NCI-H446 treated with DMSO at 0.1 percent for 48 hours (cell line): ENCODE data around the gene CLDN1.

Experiments
- DNase-seq: peaks from one replicate; lab custom pipeline; 2025; lab: John Stamatoyannopoulos, UW

The CLDN1 gene, protein sequence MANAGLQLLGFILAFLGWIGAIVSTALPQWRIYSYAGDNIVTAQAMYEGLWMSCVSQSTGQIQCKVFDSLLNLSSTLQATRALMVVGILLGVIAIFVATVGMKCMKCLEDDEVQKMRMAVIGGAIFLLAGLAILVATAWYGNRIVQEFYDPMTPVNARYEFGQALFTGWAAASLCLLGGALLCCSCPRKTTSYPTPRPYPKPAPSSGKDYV

DNA sequence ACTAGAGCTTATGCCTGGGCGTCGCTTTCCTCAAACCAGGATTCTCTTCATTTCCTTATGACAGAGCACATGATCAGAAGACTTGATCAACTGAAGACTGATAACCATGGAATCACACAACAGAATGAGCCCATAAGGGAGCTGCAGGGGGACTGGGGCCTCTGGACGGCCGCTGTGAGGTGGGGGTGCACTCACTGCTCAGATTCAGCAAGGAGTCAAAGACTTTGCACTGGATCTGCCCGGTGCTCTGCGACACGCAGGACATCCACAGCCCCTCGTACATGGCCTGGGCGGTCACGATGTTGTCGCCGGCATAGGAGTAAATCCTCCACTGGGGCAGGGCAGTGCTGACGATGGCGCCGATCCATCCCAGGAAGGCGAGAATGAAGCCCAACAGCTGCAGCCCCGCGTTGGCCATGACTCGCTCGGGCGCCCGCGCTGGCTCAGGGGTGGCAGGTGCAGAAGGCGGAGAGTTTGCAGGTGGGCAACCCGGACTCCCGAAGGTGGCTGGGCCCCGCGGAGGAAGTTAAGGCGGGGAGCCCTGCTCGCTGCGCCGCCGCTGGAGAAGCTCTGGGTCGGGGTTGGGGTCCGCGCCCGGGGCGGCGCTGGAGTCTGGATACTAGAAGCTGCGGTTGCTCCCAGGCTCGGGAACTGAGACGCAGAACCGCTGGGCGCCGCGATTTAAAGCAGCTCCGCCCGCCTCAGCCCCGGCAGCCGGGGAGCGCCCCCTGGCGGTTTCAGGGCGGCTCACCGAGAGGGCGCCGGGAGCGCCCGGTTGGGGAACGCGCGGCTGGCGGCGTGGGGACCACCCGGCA lies at the start of gene CLDN1:
Gene CLDN1 (minus strand): TSS at position 658 of the 815 bp plus-strand sequence. CDS start 240 bp downstream, at position 418.
- DNase-seq = no peak

DNA sequence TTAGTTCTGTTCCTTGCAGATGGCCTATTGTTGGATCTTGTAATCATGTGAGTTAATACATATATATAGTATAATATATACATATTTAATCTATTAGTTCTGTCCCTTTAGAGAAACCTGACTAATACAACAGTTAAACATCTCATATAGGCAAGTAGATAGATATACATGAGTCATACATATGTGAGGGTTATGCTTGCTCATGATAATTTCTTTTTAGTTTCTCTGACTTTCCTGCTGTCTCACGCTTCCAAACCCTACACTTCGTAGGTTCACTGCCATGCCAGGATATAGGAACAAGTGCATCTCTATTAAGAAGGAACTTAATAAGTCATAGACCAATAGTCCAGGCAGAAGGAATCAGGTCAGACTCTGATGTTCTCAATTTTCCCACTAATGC lies 48.9 kb upstream of the CLDN1 start:
- no peak for DNase-seq

DNA sequence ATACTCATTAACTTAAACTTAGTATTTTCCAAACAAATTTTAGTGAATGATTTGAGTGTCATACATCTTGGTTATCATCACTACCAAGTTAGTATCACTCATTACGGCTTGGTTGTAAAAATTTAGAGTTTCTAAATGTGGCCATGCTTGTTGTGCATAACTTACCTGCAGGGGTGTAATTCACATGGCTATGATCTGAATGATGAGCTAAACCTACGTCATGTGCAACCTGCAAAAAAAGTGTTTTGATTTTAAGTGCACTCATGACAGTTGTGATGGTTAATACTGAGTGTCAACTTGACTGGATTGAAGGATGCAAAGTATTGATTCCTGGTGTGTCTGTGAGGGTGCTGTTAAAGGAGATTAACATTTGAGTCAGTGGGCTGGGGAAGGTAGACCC lies 48.1 kb upstream of the CLDN1 start:
- no peak for DNase-seq

DNA sequence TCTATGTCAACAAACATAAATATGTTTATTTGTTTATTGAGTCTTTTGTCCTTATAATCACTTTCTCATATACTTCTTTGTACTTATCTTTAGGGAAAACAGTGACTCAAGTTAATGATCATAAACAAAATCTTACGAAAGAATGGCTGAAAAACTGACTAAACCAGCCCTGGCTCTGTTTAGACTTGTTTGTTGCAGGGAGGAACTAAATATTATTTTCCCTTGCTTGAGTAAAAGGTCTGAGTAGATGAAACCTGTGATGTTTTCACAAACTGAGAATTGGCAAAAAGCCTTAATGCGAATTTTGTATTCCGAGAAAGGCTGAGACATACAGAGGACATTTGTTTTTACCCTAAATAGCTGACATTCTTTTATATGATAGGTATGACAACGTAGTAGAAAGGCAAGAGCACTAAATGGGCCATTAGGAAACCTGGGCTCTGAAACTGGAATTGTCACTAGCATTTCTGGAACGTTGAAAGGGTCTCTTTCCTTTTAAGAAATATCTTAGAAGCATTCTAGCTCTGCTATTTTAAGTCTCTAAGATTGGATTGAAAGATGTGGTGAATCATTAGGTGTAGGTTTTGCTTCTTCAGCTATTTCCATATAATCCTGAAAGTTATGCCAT lies 47.5 kb upstream of the CLDN1 start:
- DNase-seq = no peak

DNA sequence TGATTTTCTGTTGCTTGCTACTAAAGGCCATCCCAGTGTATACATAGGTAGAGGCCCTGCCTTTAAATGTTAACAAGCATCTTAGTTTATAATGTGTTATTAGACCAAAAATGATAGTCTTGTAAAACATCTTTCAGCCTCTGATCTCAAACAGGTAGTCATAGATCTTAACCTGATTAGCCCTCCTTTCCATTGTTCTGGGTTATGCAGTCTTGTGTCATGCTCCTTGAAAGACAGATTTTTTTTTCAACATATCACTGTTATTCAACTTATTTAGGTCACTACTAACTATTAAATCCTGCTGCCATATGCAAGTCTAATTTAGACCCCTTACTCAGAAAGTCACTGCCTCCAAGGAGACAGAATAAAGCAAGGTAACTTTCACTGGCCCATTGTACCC lies 46.6 kb upstream of the CLDN1 start:
- no peak for DNase-seq

DNA sequence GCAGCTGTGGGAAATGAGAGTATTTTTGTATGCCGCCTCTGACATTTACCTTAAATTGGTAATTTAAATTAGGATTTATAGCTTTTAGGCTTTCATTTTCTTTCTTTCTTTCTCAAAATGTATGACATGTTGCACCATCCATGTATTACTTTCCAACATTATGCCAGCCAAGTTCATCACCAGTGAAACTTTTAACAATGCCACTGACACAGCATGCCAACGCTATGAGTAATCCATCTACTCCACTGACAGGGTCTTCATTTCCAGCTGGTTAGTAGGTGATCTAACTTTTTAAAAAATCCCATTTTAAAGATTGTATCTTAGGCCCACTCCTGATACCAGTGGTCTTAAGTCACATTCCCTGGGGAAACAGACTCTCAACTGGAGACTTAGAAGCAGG lies 43.9 kb upstream of the CLDN1 start:
- no peak for DNase-seq

DNA sequence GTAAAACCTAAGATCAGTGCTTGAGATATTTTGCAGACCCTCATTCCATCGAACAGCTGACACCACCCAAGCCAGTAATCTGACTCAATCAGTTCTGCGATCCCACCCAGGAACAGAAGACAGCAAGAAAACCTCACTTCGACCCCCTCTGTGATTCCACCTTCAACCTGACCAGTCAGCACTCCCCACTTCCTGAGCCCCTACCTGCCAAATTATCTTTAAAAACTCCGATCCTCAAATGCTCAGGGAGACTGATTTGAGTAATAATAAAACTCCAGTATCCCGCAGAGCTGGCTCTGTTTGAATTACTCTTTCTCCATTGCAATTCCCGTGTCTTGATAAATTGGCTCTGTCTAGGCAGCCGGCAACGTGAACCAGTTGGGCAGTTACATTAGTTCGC lies 40.0 kb upstream of the CLDN1 start:
- DNase-seq = no peak

DNA sequence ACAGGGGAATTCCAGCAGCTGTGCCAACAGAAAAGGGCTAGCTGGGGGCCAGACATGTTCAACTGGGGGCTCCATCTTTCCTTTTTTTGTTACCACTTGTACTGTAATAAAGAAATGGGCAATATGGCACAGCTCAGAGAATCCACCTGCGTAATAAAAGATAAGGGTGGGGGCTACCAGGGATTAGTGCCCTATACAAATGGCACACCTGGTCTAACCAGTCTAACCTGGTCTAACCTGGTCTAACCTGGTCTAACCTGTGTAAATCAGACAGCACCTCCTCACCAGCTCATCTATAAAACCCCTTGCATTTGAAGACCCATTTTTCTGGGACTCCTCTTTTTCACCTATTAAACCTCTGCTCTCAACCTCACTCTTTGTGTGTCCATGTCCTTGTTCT lies 39.5 kb upstream of the CLDN1 start:
- DNase-seq = no peak

DNA sequence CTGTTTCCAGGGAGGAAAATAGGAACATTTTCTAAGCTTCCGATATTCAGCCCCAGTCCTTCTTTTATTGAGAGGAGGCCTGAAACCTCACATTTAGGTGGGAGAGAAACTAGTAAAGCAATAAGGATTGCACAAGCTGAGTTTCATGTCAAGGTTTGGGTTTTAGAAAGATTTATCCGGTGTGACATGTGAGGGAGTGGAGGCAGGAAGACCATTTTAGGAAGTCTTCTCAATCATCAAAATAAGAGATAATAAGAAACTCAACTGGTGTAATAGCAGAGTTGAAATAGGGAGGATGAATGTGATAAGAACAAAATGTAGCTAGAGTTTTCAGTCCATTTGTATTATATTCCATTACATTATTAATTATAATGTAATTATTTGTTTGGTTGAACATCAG lies 38.0 kb upstream of the CLDN1 start:
- DNase-seq = no peak

DNA sequence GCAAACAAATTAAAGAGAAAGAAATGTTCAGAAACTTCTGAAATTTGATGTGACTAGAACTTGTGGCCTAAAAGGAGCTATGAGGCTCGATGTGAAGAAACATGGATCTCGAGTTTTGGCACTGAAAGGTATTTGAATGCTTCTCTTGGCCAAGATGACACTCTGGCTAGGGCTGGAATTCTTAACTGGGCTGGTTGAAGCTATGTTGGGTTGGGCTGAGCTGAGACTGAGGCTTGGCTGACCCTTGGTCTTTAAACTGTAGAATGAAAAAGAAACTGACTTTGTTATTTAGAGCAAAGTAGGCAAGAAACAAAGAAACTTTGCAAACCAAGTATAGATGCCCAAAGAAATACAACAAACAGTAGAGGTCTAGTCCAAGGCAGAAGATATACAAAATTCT lies 37.6 kb upstream of the CLDN1 start:
- DNase-seq = no peak

DNA sequence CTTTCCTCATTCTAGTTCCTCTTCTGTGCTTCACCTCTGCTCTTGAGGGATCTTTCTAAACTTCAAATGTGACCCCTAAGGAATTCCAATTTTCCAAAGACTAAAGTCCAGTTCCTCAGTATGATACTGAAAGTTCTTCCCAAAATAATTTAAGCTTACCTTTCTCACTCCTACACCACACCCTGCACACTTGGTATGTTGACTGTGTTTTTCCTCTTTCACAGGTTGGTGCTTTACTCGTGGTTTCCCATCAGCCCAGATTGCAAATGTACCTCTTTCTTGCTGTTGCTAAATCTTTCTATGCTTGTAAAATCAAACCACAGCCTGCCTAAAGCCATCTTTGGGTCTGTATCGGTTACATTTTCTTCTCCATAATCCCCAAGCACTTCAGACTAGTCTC lies 35.2 kb upstream of the CLDN1 start:
- no peak for DNase-seq

DNA sequence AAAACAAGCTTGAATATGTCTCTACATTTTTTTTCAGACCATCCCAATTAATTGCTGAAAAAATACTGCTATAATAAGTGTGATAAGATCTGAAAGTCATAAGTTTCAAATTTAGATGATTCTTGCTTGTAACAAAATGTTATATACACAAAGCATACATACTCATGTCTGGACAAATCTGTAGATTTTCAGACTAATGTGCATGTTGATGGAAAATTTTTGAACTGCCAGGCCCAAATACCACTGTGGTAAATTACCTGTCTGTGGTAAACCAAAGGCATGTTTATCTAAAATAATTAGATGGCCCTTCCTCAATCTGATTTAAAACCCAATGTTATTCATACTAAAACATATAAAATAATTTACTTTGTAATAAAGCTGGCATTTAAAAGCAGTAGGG lies 34.0 kb upstream of the CLDN1 start:
- no peak for DNase-seq

DNA sequence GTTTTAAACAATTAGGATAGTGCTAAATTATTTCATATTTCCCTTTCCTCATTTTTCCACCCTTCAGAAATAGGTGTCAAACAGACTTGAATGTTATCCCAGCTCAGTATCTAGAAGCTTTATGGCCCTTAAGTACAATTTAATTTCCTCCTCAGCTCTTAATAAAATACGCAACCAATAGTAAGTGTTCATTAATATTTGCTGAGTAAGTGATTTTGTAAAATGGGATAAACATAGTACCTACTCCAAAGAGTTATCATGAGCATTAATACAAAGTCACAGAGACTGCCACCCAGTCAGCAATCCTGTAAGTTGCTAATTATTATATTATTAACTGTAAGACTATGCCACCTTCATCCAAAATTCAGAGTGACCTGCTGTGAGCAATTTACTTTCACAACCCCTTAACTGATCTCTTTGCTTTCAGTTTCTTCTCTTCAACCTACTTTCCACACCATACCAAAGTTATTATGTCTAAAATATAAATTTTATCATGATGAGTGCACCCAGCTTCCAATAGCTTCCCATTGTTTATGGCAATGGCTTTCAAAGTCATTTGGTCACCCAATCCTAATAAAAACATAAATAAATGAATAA lies 30.7 kb upstream of the CLDN1 start:
- DNase-seq = no peak

DNA sequence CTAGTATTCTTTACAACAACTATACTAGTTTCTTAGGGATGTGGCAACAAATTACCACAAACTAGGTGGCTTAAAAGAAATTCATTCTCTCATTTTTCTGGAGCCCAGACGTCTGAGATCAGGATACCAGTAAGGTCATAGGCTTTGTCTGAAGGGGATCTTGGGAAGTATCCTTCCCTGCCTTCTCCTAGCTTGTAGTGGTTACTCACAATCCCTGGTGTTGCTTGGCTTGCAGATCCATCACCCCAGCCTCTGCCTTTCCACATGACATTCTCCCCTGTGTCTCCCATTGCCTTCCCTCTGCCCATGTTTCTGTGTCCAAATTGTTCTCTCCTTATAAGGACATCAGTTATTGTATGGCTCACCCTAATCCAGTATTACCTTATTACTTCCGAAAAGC lies 24.3 kb upstream of the CLDN1 start:
- DNase-seq = no peak

DNA sequence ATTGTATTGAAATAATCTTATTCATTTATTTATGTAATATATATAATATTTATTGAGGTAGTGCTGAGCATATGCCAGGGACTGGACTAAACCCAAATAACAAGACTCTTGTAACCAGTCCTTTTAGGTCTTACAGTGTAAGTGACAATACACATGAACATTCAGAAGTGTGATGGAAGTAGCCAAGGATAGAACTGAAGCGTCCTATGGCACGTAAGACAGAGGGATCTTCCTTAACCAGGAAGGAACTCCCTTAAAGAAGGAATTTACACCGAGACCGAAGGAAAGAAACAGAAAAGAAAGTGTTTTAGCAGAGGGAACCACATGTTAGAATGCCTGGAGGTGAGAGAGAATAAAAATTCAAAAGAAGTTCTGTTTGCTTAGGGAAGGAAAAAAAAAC lies 23.6 kb upstream of the CLDN1 start:
- DNase-seq = no peak

DNA sequence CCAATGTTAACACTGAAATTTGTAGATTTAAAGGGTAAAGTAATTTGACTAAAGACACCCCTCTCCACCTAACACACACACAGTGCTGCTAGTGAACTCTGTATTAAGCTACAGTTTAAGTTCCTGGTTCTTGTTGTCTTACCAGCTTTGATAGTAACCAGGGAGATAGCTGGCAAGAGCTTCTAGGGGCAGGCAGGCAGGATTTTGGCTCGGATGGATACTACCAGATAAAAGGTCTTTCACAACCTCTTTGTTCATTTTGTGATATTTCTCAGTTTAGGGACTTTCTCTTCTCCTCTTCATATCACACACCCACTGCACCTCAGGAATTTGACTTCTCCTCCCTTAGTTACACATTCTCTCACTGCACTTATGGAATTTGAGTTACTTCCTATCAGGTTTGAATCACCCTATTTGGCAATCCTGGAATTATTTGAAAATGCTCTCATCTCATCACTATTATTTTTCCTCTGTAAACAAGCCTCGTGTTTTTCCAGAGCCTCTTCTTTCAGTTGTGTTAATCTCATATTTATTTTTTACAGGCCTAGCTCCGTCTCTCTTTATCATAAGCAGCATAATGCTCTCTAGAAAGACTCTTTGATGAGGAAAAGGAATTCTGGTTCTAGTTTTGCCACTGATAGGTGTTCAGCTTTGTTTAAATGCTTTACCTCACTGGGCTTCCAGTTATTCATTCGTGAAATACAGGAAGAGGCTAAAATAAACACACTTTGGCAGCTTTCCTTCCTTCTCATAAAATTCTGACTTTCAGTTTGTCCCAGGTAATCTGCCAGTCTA lies 23.0 kb upstream of the CLDN1 start:
- DNase-seq = no peak

DNA sequence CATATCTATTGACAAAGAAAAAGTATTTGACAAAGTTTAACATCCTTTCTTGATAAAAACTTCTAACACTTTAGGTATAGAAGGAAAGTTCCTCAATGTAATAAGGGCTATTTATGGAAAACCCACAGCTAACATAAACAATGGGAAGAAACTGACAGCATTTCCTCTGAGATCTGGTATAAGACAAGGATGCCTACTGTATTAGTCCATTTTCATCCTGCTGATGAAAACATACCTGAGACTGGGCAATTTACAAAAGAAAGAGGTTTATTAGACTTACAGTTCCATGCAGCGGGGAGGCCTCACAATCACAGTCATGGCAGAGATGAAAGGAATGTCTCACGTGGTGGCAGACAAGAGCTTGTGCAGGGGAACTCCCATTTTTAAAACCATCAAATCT lies 17.8 kb upstream of the CLDN1 start:
- DNase-seq = no peak

DNA sequence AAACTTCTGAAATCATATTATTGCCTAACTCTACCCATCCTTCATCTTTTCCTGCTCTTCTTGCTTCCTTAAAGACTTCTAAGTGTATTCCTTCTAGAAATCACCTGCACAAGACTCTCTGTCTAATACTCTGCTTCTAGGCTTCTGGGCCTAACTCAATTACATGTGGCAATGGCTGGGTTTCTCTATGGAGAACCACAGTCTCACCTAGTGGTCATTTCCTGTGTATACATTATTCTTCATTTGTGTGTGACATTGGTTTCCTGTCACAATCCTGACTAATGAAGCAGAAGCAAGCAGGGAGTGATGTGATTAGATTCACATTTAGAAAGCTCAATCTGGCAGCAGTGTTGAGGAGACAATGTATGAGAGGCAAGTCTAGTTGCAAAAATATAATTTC lies 16.9 kb upstream of the CLDN1 start:
- no peak for DNase-seq

DNA sequence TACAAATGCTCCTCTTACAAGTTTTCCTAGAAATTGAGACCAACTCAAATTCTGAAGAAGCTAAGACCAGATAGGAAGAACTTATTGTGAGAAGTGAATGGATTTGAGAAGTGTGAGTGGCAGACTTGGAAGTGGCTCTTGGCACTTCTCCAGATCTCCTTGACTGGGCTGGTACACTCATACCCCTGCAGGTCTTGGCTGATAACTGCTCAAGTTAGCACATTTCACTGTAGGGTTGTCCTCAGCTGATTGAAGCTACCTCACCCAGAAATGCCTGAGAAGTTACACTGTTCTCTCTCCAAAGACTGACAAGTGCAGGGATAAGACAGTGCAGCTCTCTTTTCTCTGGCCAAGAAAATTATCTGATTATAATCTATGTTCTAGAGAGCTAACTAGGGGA lies 16.5 kb upstream of the CLDN1 start:
- DNase-seq = no peak

DNA sequence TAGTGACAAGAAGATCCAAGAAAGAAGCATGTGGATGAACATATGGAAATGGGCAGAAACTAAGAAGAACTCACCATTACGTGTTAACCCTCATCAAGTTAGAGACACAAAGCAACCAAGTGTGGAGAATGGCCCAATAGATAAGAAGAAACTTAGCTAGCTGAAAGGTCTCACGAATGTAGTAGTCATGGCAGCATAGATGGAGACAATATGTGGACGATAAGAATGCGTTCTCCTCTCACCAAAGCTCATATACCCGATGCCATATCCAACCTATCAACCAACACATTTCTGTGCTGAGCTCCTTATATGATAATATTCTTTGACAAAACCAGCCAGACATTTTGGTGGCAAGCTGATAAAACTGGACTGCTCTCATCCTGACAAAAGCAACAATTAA lies 15.1 kb upstream of the CLDN1 start:
- DNase-seq = no peak

DNA sequence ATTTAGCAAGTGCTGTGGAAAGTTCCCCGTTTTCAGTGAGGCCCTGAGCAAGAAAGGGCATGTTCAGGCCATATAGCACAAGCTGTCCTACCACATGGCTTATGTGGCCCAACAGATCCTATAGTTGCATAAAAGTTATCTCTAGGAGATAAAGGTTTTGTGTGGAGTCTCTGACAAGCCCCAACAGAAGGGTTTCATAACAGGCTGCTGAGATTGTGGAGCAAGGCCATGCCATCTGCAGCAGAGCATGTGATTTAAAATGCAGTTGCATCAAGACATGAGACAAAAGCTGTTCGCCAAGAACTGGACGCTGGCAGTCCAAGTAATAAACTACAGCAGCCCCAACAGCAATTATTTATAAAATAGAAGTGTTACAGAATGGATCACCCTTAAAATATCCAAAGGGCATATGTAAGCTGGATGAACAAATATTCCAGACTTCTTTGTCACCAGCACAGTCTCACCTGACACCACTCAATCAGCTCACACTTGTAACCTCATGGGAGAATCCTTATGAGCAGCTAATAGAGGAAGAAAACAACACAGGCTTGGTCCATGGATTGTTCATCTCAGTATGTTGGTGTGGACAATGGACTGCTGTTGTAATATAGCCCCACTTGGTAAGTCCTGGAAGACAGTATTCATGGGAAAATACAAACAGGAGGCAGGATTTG lies 14.4 kb upstream of the CLDN1 start:
- no peak for DNase-seq

DNA sequence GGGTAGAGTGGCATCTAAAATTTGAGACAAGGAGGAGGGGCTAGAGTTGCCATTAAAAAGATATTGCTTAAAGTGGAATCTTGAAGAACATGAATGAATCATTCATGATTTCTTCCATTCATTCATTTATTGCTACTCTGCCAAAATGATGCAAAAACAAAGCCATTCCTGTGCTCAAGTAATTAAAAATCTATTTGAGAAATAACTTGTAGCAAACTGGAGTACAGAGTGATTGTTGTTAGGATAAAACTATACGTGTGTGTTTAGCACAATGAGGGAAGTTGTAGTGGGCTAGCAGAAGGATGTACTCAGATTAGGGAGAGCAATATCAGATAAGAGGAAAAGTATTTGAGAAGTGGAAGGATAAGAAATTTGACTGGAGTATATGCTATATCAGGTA lies 11.7 kb upstream of the CLDN1 start:
- no peak for DNase-seq
